IMR-90 (cell line): ENCODE data around the gene NCKAP5. TPM values are rescaled to one million over a fixed set of nuclear protein-coding genes. Genes with fewer than 3 reads are reported as not detected.

ENCODE experiments used
- ATAC-seq: fragments of 200-7000 bp; cut with Tn5 transposase; 2 replicates; pipeline ENCODE4 v1.9.1; 2020; ENCODE audit warnings: low read depth, mild to moderate bottlenecking, moderate library complexity
- BruUV-seq: library from RNA; stranded (reverse); fragments of 400-500 nt; replicated peaks from 2 replicates; lab custom pipeline; 2021; lab: Mats Ljungman, UMichigan
- CTCF ChIA-PET: fragments of 300-600 bp; formaldehyde crosslinking; extraction: SDS; loops from one replicate; lab custom pipeline; 2021; ENCODE audit warnings: antibody characterized with exemption; lab: Yijun Ruan, JAX
- POLR2A ChIA-PET: fragments of 300-600 bp; sonication (Branson Sonifier 250); formaldehyde crosslinking; loops from one replicate; lab custom pipeline; 2022; ENCODE audit warnings: antibody characterized with exemption; ENCODE audit not compliant: unreplicated experiment; lab: Charles Lee
- DNase-seq: peaks from one replicate; pipeline ENCODE4 v3.0.0; 2013
- H2AFZ ChIP-seq: replicated peaks from 2 replicates; pipeline ENCODE3; 2013; ENCODE audit warnings: low read length, mild to moderate bottlenecking; ENCODE audit not compliant: poor library complexity
- H2AK5ac ChIP-seq: 2 replicates; pipeline ENCODE4 v1.6.1; 2013; ENCODE audit warnings: low read depth, low read length, inconsistent platforms
- H2AK9ac ChIP-seq: replicated peaks from 2 replicates; pipeline ENCODE3; 2013; ENCODE audit warnings: mild to moderate bottlenecking, low read depth, low read length, moderate library complexity; ENCODE audit not compliant: poor library complexity
- H2BK120ac ChIP-seq: 2 replicates; pipeline ENCODE4 v1.6.1; 2013; ENCODE audit warnings: low read depth, low read length, inconsistent platforms
- H2BK15ac ChIP-seq: 3 replicates; pipeline ENCODE4 v1.6.1; 2013; ENCODE audit warnings: low read depth, low read length, inconsistent platforms
- H2BK20ac ChIP-seq: 2 replicates; pipeline ENCODE4 v1.6.1; 2013; ENCODE audit warnings: low read depth, mild to moderate bottlenecking, inconsistent platforms, low read length, moderate library complexity
- H2BK5ac ChIP-seq: 2 replicates; pipeline ENCODE4 v1.6.1; 2013; ENCODE audit warnings: mild to moderate bottlenecking, low read depth, low read length, inconsistent platforms; ENCODE audit not compliant: poor library complexity, severe bottlenecking
- H3K14ac ChIP-seq: replicated peaks from 2 replicates; pipeline ENCODE4 v1.6.1; 2013; ENCODE audit warnings: low read depth, low read length, inconsistent platforms
- H3K18ac ChIP-seq: 2 replicates; pipeline ENCODE4 v1.6.1; 2013; ENCODE audit warnings: low read depth, low read length, control low read depth
- H3K23ac ChIP-seq: 2 replicates; pipeline ENCODE4 v1.6.1; 2013; ENCODE audit warnings: low read depth, low read length, inconsistent platforms
- H3K27ac ChIP-seq: 2 replicates; pipeline ENCODE4 v1.5.1; 2013; ENCODE audit warnings: mild to moderate bottlenecking, control low read depth, low read length; ENCODE audit not compliant: insufficient read depth
- H3K27me3 ChIP-seq: 2 replicates; pipeline ENCODE4 v1.6.1; 2013; ENCODE audit warnings: low read length; ENCODE audit not compliant: control insufficient read depth, insufficient read depth
- H3K36me3 ChIP-seq: 2 replicates; pipeline ENCODE4 v1.6.1; 2013; ENCODE audit warnings: low read length, mixed read lengths; ENCODE audit not compliant: control insufficient read depth, insufficient read depth
- H3K4ac ChIP-seq: 2 replicates; pipeline ENCODE4 v1.6.1; 2013; ENCODE audit warnings: low read depth, low read length, inconsistent platforms
- H3K4me1 ChIP-seq: 2 replicates; pipeline ENCODE4 v1.6.1; 2013; ENCODE audit warnings: low read length, mixed read lengths; ENCODE audit not compliant: control insufficient read depth, insufficient read depth
- H3K4me2 ChIP-seq: 2 replicates; pipeline ENCODE4 v1.6.1; 2013; ENCODE audit warnings: low read depth, mild to moderate bottlenecking, control low read depth, low read length, moderate library complexity
- H3K4me3 ChIP-seq: 2 replicates; pipeline ENCODE4 v1.5.1; 2013; ENCODE audit warnings: low read depth, mild to moderate bottlenecking, control low read depth, low read length, moderate library complexity; ENCODE audit not compliant: insufficient read depth
- H3K56ac ChIP-seq: 2 replicates; pipeline ENCODE4 v1.6.1; 2013; ENCODE audit warnings: low read length, inconsistent platforms; ENCODE audit not compliant: insufficient read depth; ENCODE audit errors: extremely low read depth
- H3K79me1 ChIP-seq, 2 experiments: 2 replicates each; pipeline ENCODE4 v1.6.1; 2013; ENCODE audit warnings: low read length in 2 of 2, inconsistent platforms in 1 of 2, low read depth in 1 of 2
- H3K9ac ChIP-seq: 2 replicates; pipeline ENCODE4 v1.6.1; 2013; ENCODE audit warnings: low read depth, low read length, control low read depth
- H3K9me1 ChIP-seq: 2 replicates; pipeline ENCODE4 v1.6.1; 2013; ENCODE audit warnings: low read length, inconsistent platforms; ENCODE audit not compliant: insufficient read depth
- H3K9me3 ChIP-seq: 2 replicates; pipeline ENCODE4 v1.6.1; 2013; ENCODE audit warnings: low read length; ENCODE audit not compliant: control insufficient read depth, insufficient read depth
- H4K20me1 ChIP-seq: 2 replicates; pipeline ENCODE4 v1.6.1; 2013; ENCODE audit warnings: low read length, inconsistent platforms; ENCODE audit not compliant: insufficient read depth
- H4K5ac ChIP-seq: 2 replicates; pipeline ENCODE4 v1.6.1; 2013; ENCODE audit warnings: mild to moderate bottlenecking, low read depth, low read length, control low read depth
- H4K8ac ChIP-seq, 2 experiments: 2 replicates each; pipeline ENCODE4 v1.6.1; 2013; ENCODE audit warnings: low read depth in 2 of 2, low read length in 2 of 2, control low read depth in 1 of 2, inconsistent platforms in 1 of 2
- H4K91ac ChIP-seq: 2 replicates; pipeline ENCODE4 v1.6.1; 2013; ENCODE audit warnings: low read depth, low read length, inconsistent platforms; ENCODE audit not compliant: insufficient read depth
- BHLHE40 ChIP-seq: fragments of 150-350 bp; IDR thresholded peaks from 2 replicates; pipeline ENCODE4 v1.6.1; 2016; ENCODE audit warnings: mild to moderate bottlenecking, low read depth, low read length
- CEBPB ChIP-seq: IDR thresholded peaks from 2 replicates; pipeline ENCODE4 v1.6.1; 2012; ENCODE audit warnings: low read depth, low read length, improper control_type of control experiment
- CHD1 ChIP-seq: IDR thresholded peaks from 2 replicates; pipeline ENCODE4 v1.6.1; 2012; ENCODE audit warnings: low read depth, low read length, improper control_type of control experiment
- CTCF ChIP-seq: conservative IDR thresholded peaks from 2 replicates; pipeline ENCODE4 v1.5.1; 2012; ENCODE audit warnings: mild to moderate bottlenecking, low read depth, low read length, improper control_type of control experiment
- MAZ ChIP-seq: IDR thresholded peaks from 2 replicates; pipeline ENCODE4 v1.6.1; 2012; ENCODE audit warnings: low read depth, mild to moderate bottlenecking, low read length, improper control_type of control experiment, moderate library complexity, borderline replicate concordance
- MXI1 ChIP-seq: IDR thresholded peaks from 2 replicates; pipeline ENCODE4 v1.6.1; 2012; ENCODE audit warnings: low read depth, mild to moderate bottlenecking, low read length, moderate library complexity, borderline replicate concordance
- NFE2L2 ChIP-seq: fragments of 150-350 bp; IDR thresholded peaks from 2 replicates; pipeline ENCODE4 v1.6.1; 2016; ENCODE audit warnings: low read depth, mild to moderate bottlenecking, low read length
- RAD21 ChIP-seq: IDR thresholded peaks from 2 replicates; pipeline ENCODE4 v1.6.1; 2012; ENCODE audit warnings: low read length, improper control_type of control experiment
- RCOR1 ChIP-seq: IDR thresholded peaks from 2 replicates; pipeline ENCODE4 v1.6.1; 2012; ENCODE audit warnings: mild to moderate bottlenecking, low read length, improper control_type of control experiment; ENCODE audit not compliant: insufficient replicate concordance
- USF2 ChIP-seq: fragments of 150-350 bp; IDR thresholded peaks from 2 replicates; pipeline ENCODE4 v1.6.1; 2017; ENCODE audit warnings: mild to moderate bottlenecking, antibody characterized with exemption, low read length, low read depth
- WGBS, 2 experiments: methylation state at CpG; one replicate each; pipeline versions ENCODE4 v1.1.5 to v1.1.7; 2013; ENCODE audit warnings: missing lambda C conversion rate in 2 of 2; ENCODE audit not compliant: insufficient read length in 1 of 2; ENCODE audit errors: extremely low coverage in 2 of 2; 5-methylcytosine and 5-hydroxymethylcytosine counted together
- dilution Hi-C: fragments of 300-500 bp; cut with HindIII; formaldehyde crosslinking; loops from one replicate; pipeline ENCODE4 v1.14.3; 2018; ENCODE audit warnings: low sequenced_read_pairs; ENCODE audit not compliant: unreplicated experiment
- in situ Hi-C: fragments of 300-500 bp; cut with MboI; formaldehyde crosslinking; loops from 3 replicates; pipeline ENCODE4 v1.14.3; 2019; ENCODE audit warnings: low sequenced_read_pairs, inconsistent platforms, mixed read lengths
- intact Hi-C: fragments of 100-400 bp; cut with micrococcal nuclease; formaldehyde crosslinking; loops from 2 replicates; pipeline ENCODE4 v1.10.0; 2022
- polyA plus RNA-seq, 3 experiments: library from polyadenylated mRNA; depleted of rRNA; stranded (reverse); fragments of >200 nt; gene quantifications; 2 replicates each; pipeline ENCODE4 v1.2.3, GENCODE V29; 2012; ENCODE audit warnings: low replicate concordance in 1 of 3
- total RNA-seq: library from RNA; depleted of rRNA; stranded (reverse); fragments of >200 nt; gene quantifications from 2 replicates; pipeline ENCODE4 v1.2.3, GENCODE V29; 2012

NCKAP5 gene
- total and polyA plus RNA-seq, 2 of the 4 experiments (the other 2 are of a cell fraction): 2.7 to 3.9 TPM

GRCh38 chr2:132633635-132634034, 934.6 kb downstream of the NCKAP5 start:
- Histone ChIP-seq H3K36me3 (no peaks in the 10 kb centered on the region), H3K4ac (no peak overlapping the region), H4K8ac (no peak overlapping the region), H2BK20ac (no peak overlapping the region), H3K27ac (no peak overlapping the region), H2BK15ac (no peak overlapping the region), H3K18ac (no peak overlapping the region), H2BK120ac (no peak overlapping the region), H4K91ac (no peak overlapping the region), H3K23ac (no peak overlapping the region), H3K4me3 (no peak overlapping the region), H4K20me1 (no peaks in the 10 kb centered on the region), H3K4me2 (no peak overlapping the region), H2AK5ac (no peak overlapping the region), H2BK5ac (no peak overlapping the region), H3K4me1 (0 out of 2 replicates have a peak, but pooled peaks cover 2% of the 10 kb centered on the region), H2AK9ac (no peak overlapping the region), H4K5ac (no peak overlapping the region), H3K9me1 (peaks cover 4% of the 10 kb centered on the region; the same call in 1 of the 2 replicates), H3K9me3 (no peaks in the 10 kb centered on the region), H3K27me3 (no peaks in the 10 kb centered on the region), H3K9ac (no peak overlapping the region), H2AFZ (peak overlapping the region; percentile 15), H3K79me1 (no peaks in the 10 kb centered on the region), H3K56ac (no peak overlapping the region), H3K14ac (no peak overlapping the region)
- ATAC-seq (no peak), DNase-seq (no peak)
- intact Hi-C loops: no loop called here
- WGBS, 2 experiments: 75% methylated on average over 2 of the region's 2 CpGs; no CpG with 5 or more reads in 1 of the 2 experiments
- no TSS peak for BruUV-seq
- ChIA-PET POLR2A (no interaction called here), CTCF (no interaction called here)
- dilution Hi-C loops: no loop called here
- in situ Hi-C loops: no loop called here
- TF ChIP-seq USF2: no peak
- no peak for TF ChIP-seq BHLHE40
- TF ChIP-seq NFE2L2: no peak
- no peak for TF ChIP-seq CTCF
- TF ChIP-seq RAD21: no peak
- TF ChIP-seq CEBPB: no peak
- no peak for TF ChIP-seq MXI1
- TF ChIP-seq RCOR1: no peak
- TF ChIP-seq MAZ: no peak
- no peak for TF ChIP-seq CHD1
